GM12872 (cell line): Measurements from ENCODE around the gene SLC12A3.

ENCODE experiments used
- TF ChIP-seq, protein P1 (sequence below): IDR thresholded peaks from 3 replicates; pipeline ENCODE4 v1.5.1; 2011; ENCODE audit warnings: low read depth, mild to moderate bottlenecking, low read length, moderate library complexity; ENCODE audit not compliant: insufficient read depth

The SLC12A3 gene

DNA sequence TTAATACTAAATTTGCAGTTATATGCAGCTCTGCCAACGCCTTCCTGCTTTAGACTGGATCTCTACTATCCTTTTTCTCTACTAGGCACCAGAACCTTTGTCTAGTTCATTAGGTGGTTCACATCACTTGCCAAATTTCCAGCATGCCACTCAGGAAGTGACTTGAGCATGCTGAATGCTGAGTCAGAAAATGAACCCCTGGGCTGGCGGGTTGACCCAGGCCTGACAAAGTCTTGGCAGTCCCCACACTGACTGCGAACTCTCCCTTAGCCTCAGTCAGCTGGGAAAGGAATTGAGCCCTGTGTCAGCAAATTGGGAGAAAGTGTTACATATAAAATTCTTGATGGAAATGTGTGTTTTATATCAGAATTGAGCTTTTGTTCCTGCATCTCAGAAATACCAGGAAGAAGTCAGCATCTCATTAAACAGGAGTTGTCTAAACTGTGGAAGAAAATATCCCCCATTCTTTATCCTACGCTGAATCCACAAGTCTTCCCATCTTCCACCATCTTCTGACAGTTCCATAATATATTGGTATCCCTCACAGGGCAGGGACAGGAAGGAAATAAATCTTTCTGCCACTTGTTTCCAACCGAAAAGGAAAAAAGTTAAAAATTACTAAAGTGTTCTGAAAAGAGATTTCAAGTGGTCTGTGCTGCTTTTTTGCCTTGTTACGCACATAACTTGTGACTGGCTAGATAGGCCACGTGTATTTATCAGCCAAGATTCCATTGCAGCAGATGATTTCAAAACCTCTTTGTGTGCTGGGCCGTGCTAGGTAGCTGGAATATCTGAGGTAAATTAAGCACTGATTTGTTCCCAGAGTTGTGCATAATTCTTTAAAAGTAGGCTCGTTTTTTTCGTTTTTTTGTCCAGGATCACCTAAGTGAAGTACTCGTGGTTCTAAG lies 16.7 kb upstream of the SLC12A3 start:
- TF ChIP-seq, protein P1, sequence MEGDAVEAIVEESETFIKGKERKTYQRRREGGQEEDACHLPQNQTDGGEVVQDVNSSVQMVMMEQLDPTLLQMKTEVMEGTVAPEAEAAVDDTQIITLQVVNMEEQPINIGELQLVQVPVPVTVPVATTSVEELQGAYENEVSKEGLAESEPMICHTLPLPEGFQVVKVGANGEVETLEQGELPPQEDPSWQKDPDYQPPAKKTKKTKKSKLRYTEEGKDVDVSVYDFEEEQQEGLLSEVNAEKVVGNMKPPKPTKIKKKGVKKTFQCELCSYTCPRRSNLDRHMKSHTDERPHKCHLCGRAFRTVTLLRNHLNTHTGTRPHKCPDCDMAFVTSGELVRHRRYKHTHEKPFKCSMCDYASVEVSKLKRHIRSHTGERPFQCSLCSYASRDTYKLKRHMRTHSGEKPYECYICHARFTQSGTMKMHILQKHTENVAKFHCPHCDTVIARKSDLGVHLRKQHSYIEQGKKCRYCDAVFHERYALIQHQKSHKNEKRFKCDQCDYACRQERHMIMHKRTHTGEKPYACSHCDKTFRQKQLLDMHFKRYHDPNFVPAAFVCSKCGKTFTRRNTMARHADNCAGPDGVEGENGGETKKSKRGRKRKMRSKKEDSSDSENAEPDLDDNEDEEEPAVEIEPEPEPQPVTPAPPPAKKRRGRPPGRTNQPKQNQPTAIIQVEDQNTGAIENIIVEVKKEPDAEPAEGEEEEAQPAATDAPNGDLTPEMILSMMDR, result no peak

DNA sequence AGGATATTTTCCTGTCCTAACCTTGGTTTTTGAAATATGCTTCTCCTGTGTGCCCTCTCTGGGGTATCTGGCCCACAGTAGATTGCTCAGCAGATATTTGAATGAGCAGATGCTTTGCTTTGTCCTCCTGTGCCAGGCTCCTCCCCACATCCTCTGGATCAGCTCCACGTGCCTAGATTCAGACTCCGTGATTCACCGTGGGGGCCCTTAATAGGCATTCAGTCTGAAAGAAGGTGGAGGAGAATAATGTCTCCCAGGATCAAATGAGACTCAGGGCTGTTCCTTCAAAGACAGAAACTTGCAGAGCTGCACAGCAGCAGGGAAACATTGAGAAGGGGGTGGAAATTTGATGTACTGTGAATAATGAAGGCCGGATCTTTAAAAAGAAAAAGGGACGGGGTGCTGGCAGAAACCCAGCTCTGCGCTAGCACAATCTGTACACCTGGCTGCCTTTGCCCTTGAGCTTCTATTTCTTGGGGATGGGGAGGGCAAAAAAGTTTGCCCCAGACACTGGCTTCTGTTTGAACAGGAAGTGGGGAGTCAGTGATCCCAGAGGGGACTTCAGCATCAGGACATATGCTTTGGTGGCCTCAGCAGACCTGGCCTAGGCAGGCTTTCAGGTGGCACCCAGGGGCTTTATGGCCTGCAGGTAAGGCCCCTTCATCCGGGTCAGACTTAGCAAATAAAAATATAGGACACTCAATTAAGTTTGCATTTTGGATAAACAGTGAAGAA lies 15.9 kb upstream of the SLC12A3 start:
- TF ChIP-seq, protein P1, result no peak

DNA sequence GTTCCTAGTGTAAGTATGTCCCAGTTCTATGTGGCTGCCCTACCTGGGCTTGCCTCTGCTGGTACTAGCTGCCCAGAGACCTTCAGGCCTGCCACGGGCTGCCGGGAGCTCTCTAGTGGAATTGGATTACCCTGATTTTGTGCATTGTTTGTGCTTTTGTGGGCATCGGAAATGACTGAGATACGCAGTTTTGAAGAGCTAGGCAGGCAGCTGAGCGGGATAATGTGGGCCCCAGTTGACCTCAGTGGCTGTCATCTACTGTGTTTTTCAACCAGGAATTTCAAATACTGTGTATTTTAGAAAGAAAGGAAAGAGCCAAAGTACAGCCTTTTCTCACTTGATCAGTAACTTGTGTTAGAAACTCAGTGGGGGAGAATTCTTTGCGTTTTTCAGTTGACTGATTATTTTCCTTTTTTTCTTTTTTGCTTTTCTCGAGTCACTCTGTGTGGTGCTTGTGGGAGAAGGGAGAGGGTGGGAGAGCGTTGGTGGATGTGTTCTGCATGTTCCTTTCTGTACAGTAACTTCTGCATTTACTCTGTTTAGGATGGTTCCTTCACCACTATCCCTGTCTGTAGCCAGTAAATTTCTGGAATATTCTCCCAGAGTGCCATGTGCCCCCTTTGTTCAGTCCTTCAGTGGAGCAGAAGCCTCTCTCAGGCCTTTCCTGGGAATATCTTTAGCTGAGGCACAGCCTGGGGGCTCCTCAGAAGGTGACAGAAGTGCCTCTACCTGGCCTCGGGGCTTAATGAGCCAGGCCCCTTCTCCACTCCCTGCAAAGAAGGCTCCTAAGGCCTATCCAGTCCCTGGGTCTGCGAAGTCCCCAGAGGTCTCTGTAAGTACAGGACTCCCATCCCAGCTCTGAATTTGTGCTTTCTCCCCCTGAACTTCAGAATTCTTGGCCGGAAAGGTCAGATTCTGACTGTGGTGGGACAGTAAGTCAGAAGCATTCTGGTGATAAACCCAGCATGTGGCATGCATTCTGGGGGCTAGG lies 15.0 kb upstream of the SLC12A3 start:
- TF ChIP-seq, protein P1, result no peak

DNA sequence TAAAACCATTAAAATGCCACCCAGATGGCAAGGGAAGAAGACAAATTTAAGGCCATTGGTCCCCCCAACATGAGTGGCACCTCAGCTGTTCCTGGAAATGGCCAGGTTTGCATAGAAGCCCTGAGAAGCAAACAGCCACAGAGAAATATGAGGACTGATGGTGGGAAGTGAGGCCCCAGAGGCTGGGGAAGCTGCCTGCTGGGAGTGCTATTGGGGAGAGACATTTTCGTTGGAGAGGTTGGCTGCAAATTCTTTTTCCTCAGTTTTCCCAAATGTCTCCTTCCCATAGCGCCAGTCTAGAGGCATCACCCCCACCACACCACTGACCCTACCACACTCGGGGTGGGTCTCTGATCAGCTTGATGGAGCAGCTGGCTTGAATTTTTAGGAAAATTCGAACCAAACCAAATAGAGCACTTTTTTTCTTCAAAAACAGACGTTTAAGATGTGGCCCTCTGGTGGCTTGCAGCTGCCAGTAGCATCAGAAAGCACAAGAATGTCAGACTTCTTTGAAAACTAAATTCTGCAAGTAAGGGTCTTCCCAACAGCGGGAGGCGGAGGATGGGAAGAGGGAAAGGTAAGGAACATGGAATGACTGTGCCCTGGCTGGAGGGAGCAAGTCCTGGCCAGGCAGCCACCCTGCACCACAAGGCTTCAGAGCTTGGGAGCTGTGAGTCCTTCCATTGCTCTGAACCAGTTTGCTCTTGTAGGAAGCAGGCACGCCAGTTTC lies 13.2 kb upstream of the SLC12A3 start:
- TF ChIP-seq, protein P1, result peak; percentile 55; the same call in 2 of the 3 replicates

DNA sequence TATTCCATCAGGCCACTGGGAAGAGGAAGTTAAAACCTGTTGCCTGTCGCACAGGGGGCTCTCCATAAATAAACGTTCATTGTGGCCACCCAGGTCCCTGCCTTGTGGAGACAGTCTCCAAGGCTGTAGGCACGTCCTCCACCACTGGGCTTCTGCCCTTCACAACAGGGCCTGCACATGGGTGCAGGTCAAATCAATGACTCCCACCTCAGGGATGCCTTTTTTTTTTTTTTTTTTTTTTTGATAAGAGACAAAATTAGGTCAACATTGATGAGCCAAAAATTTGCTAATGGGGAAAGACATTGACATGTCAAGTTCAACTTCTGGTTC lies 12.6 kb upstream of the SLC12A3 start:
- TF ChIP-seq, protein P1, result no peak

DNA sequence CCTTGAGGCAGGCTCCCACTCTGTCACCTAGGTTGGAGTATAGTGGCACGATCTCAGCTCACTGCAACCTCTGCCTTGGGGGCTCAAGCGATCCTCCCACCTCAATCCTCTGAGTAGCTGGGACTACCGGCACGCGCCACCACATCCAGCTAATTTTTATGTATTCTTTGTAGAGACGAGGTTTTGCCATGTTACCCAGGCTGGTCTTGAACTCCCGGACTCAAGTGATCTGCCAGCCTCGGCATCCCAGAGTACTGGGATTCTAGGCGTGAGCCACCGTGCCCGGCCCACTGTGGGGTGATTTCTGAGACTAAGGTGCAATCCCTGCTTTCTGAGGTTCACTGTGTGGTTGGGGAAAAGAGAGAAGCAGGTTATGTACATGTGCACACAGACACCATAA lies 12.0 kb upstream of the SLC12A3 start:
- TF ChIP-seq, protein P1, result no peak
